ENCODE data around the gene ZNF611. TPM values are rescaled to one million over a fixed set of nuclear protein-coding genes. Genes with fewer than 3 reads are reported as not detected.

Gene ZNF611
- total and polyA plus RNA-seq, 10 of the 15 experiments (the other 5 are each of a cell fraction or from before 2014, with no cell fraction given) = 1.4 to 16.8 (median 7.6) TPM

DNA sequence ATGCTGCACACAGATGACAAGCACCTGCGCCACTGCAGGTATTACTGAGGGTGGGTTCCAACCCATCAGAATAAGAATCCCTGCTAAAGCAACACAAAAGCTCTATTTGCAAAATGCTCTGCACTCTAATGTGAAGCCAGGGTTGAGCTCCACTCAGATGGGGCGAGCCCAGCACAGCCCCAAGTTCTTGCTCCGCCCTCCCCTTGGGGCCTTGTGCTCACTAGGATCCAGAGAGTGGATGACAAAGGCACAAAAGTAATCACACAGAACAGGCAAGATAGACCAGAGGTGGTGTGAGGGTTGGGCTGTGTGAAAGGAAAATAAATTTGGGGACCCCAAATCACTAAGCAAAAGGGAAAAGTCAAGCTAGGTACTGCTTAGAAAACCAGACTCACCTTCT is 8.2 kb upstream of the ZNF611 start:
- 24% methylated on average over 3 of the region's 3 CpGs for WGBS (ENCODE audit: insufficient coverage, insufficient replicate concordance, low lambda C conversion rate, missing lambda C conversion rate)
- intact Hi-C loops (cut with micrococcal nuclease; ENCODE audit: unreplicated experiment) = loop anchor here (10.0 kb wide), 1 partner anchor 398 kb away; no protein-coding TSS in a partner anchor
- H4K20me1 ChIP-seq (ENCODE audit: control insufficient read depth, insufficient read depth) = no peaks in the 10 kb centered on the region
- ChIA-PET RAD21 (ENCODE audit: unreplicated experiment) (interaction anchor here (1.3 kb wide), 1 partner anchor 26 kb away, joined by 3 read pairs; no protein-coding TSS in a partner anchor), POLR2A (no interaction called here), SMC1A (ENCODE audit: uncharacterized antibody, unreplicated experiment) (no interaction called here), CTCF (interaction anchor here (1.1 kb wide), 1 partner anchor 141 kb away, joined by 3 read pairs; no protein-coding TSS in a partner anchor)
- DNase-seq (ENCODE audit: low read depth, low spot score) = no peak
- H3K4me3 ChIP-seq = no peak overlapping the region
- no peaks in the 10 kb centered on the region for H3K27me3 ChIP-seq (replicated peaks in 1 of 2; ENCODE audit: control insufficient read depth in 2 of 2, insufficient read depth in 2 of 2, low read length in 1 of 2)
- H3K27ac ChIP-seq (ENCODE audit: control insufficient read depth, insufficient read depth) = no peak overlapping the region
- no peak overlapping the region for H3K4me2 ChIP-seq (ENCODE audit: control insufficient read depth, insufficient read depth)
- no peak overlapping the region for H2AFZ ChIP-seq (ENCODE audit: control insufficient read depth, low read depth, low read length)
- TF ChIP-seq NR2C1 (IDR thresholded peaks at IDR 0.05) (no peak), CREM (IDR thresholded peaks at IDR 0.05; ENCODE audit: low read depth) (no peak), NFYB (IDR thresholded peaks at IDR 0.05; ENCODE audit: insufficient read depth, low read depth, low read length) (no peak), CHD2 (IDR thresholded peaks at IDR 0.05; ENCODE audit: borderline replicate concordance, low read depth, low read length) (no peak), RAD21 (IDR thresholded peaks at IDR 0.05; ENCODE audit: insufficient read depth, low read depth, low read length) (no peak), PML (IDR thresholded peaks at IDR 0.05; ENCODE audit: low read length) (no peak)
- TF ChIP-seq, protein P1, sequence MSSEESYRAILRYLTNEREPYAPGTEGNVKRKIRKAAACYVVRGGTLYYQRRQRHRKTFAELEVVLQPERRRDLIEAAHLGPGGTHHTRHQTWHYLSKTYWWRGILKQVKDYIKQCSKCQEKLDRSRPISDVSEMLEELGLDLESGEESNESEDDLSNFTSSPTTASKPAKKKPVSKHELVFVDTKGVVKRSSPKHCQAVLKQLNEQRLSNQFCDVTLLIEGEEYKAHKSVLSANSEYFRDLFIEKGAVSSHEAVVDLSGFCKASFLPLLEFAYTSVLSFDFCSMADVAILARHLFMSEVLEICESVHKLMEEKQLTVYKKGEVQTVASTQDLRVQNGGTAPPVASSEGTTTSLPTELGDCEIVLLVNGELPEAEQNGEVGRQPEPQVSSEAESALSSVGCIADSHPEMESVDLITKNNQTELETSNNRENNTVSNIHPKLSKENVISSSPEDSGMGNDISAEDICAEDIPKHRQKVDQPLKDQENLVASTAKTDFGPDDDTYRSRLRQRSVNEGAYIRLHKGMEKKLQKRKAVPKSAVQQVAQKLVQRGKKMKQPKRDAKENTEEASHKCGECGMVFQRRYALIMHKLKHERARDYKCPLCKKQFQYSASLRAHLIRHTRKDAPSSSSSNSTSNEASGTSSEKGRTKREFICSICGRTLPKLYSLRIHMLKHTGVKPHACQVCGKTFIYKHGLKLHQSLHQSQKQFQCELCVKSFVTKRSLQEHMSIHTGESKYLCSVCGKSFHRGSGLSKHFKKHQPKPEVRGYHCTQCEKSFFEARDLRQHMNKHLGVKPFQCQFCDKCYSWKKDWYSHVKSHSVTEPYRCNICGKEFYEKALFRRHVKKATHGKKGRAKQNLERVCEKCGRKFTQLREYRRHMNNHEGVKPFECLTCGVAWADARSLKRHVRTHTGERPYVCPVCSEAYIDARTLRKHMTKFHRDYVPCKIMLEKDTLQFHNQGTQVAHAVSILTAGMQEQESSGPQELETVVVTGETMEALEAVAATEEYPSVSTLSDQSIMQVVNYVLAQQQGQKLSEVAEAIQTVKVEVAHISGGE (CRISPR knock-in tag; IDR thresholded peaks at IDR 0.05) = no peak
- no peaks in the 10 kb centered on the region for H3K4me1 ChIP-seq (ENCODE audit: control insufficient read depth, insufficient read depth, low read length)
- no TSS peak for BruUV-seq (replicated peaks)
- no peaks in the 10 kb centered on the region for H3K36me3 ChIP-seq (ENCODE audit: control insufficient read depth in 2 of 2, insufficient read depth in 2 of 2, low read length in 1 of 2)
- no peak overlapping the region for H3K9ac ChIP-seq (ENCODE audit: control insufficient read depth, insufficient read depth, low read length)
- in situ Hi-C loops (cut with MboI) = no loop called here
- H3K79me2 ChIP-seq (ENCODE audit: control insufficient read depth, insufficient read depth, low read length) = no peaks in the 10 kb centered on the region
- H3K9me3 ChIP-seq (replicated peaks; ENCODE audit: control insufficient read depth, insufficient read depth, low read length) = no peaks in the 10 kb centered on the region; the same call in 2 of the 3 replicates
- ATAC-seq = no peak
- FAIRE-seq = no peak
